Measurements from ENCODE around the gene SCAP.
"Not testable (repeated sequence)": the region's sequence is repeated elsewhere in the genome, so short reads cannot be mapped to it uniquely, and the experiment has no call there.

SCAP gene

GRCh38 chr3:47480267-47480666 lies 4.5 kb upstream of the SCAP start:
- not testable (repeated sequence) for DNase-seq (ENCODE audit: low read depth in 2 of 2)

- no peak for DNase-seq (ENCODE audit: low read depth in 2 of 2)
Observed at GRCh38 chr3:47479826-47480160, 4.1 kb upstream of the SCAP start.

- no peak for DNase-seq (ENCODE audit: low read depth in 2 of 2)
Observed at GRCh38 chr3:47478022-47478421, 2.3 kb upstream of the SCAP start.

- no peak for DNase-seq (ENCODE audit: low read depth in 2 of 2)
Observed at GRCh38 chr3:47476644-47477199, 981 bp upstream of the SCAP start.

GRCh38 chr3:47476330-47476626 lies 537 bp upstream of the SCAP start:
- no peak for DNase-seq (ENCODE audit: low read depth in 2 of 2)

GRCh38 chr3:47475029-47475569 lies 642 bp downstream of the SCAP start:
- no peak for DNase-seq (ENCODE audit: low read depth in 2 of 2)

- no peak for DNase-seq (ENCODE audit: low read depth in 2 of 2)
Observed at GRCh38 chr3:47473391-47473790, 2.4 kb downstream of the SCAP start.

- no peak for DNase-seq (ENCODE audit: low read depth in 2 of 2)
Observed at GRCh38 chr3:47469616-47470015, 6.1 kb downstream of the SCAP start.

GRCh38 chr3:47468315-47468714 lies 7.4 kb downstream of the SCAP start:
- not testable (repeated sequence) for DNase-seq (ENCODE audit: low read depth in 2 of 2)

- no peak for DNase-seq (ENCODE audit: low read depth in 2 of 2)
Observed at GRCh38 chr3:47464588-47464987, 11.2 kb downstream of the SCAP start.

- DNase-seq (ENCODE audit: low read depth in 2 of 2): not testable (repeated sequence)
Observed at GRCh38 chr3:47459534-47460085, 16.1 kb downstream of the SCAP start.

GRCh38 chr3:47456984-47457383 lies 18.8 kb downstream of the SCAP start:
- DNase-seq (ENCODE audit: low read depth in 2 of 2): no peak

GRCh38 chr3:47455806-47456452 lies 19.8 kb downstream of the SCAP start:
- no peak for DNase-seq (ENCODE audit: low read depth in 2 of 2)

- DNase-seq (ENCODE audit: low read depth in 2 of 2): no peak
Observed at GRCh38 chr3:47452453-47453215, 23.1 kb downstream of the SCAP start.

- no peak for DNase-seq (ENCODE audit: low read depth in 2 of 2)
Observed at GRCh38 chr3:47444103-47444502, 31.6 kb downstream of the SCAP start.

- no peak for DNase-seq (ENCODE audit: low read depth in 2 of 2)
Observed at GRCh38 chr3:47443611-47443995, 32.1 kb downstream of the SCAP start.

GRCh38 chr3:47441796-47442551 lies 33.8 kb downstream of the SCAP start:
- DNase-seq (ENCODE audit: low read depth in 2 of 2): no peak

- no peak for DNase-seq (ENCODE audit: low read depth in 2 of 2)
Observed at GRCh38 chr3:47440131-47440530, 35.6 kb downstream of the SCAP start.

- DNase-seq (ENCODE audit: low read depth in 2 of 2): no peak
Observed at GRCh38 chr3:47436180-47436579, 39.6 kb downstream of the SCAP start.

GRCh38 chr3:47434849-47435248 lies 40.9 kb downstream of the SCAP start:
- no peak for DNase-seq (ENCODE audit: low read depth in 2 of 2)

GRCh38 chr3:47433796-47434195 lies 41.9 kb downstream of the SCAP start:
- DNase-seq (ENCODE audit: low read depth in 2 of 2): no peak

GRCh38 chr3:47432673-47433072 lies 43.1 kb downstream of the SCAP start:
- DNase-seq (ENCODE audit: low read depth in 2 of 2): no peak

All from stimulated activated CD8-positive, alpha-beta memory T cell treated with anti-CD3 and anti-CD28 coated beads, Interleukin-2, amount 100 ng/mL, for 48 hours (primary cell).